ENCODE measurements around the gene PROM2.

The PROM2 gene

GRCh38 chr2:95284886-95285541, 10.8 kb downstream of the PROM2 start:
- no peak for DNase-seq (ENCODE audit: low read depth)

DNA sequence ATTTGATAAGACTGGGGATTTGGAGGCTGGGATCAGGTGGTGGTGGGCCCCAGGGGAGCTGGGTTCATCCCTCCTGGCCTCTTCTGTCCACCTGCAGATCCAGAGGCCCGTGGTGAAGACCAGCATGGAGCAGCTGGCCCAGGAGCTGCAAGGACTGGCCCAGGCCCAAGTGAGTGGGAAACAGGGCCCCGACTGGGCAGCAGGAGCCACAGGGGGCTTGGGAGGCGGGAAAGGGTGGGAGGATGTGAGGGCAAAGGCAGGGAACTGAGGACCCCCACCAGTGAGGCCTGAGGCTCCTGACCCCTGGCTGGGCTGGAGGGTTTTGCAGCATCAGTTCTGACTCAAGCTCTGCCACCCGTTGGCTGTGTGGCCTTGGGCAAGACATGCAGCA, 11.3 kb downstream of the PROM2 start:
- DNase-seq (ENCODE audit: low read depth) = no peak

GRCh38 chr2:95287336-95287735, 13.1 kb downstream of the PROM2 start:
- no peak for DNase-seq (ENCODE audit: low read depth)

GRCh38 chr2:95287806-95288205, 13.6 kb downstream of the PROM2 start:
- no peak for DNase-seq (ENCODE audit: low read depth)

DNA sequence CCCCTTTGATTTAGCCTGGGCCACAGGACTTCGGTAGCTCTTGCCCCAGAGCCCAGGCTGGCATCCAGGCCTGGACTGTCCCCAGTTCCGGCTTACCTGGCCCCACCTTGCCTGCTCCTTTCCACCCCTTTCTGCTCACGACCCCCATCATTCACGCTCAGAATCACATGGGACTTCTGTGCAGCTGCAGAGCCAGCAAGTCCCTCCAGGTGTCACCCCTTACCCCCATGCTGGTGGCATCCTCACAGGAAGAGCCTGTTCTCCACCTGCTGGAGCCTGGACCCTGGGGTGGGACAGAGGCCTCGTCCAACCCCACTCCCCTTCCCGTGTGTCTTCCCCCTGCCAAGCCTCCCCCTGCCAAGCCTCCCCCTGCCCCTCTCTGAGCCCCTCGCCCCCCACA, 15.0 kb downstream of the PROM2 start:
- DNase-seq (ENCODE audit: low read depth) = no peak

GRCh38 chr2:95291222-95291621, 17.0 kb downstream of the PROM2 start:
- no peak for DNase-seq (ENCODE audit: low read depth)

DNA sequence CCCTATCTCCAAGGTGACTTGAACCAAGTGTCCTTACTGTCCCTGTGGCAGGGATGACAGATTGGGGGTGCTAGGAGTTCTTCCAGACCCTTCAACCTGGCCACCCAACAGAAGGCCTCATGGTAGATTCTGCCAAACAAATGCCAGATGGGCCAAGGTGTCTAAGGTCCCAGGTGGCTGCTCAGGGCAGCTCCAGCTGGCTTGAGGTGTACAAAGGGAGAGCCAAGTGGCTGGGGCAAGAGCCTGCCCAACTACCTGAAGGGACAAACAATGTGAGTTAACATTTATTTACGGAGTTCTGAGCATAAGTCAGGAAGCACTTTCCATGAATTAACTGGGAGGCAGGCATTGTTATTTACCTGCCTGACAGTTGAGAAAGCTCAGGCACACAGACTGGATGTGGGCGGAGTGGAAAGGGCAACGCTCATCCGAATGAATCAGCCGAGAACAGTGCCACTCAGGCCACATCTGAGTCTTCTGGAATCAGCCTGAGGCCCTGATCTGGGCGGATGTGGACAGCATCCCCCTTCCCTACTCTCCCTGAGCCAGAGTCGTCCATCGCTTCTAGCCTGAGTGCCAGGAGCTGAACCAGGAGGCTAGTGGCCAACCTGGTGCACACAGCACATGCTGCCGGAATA, 18.5 kb downstream of the PROM2 start:
- no peak for DNase-seq (ENCODE audit: low read depth)

DNA sequence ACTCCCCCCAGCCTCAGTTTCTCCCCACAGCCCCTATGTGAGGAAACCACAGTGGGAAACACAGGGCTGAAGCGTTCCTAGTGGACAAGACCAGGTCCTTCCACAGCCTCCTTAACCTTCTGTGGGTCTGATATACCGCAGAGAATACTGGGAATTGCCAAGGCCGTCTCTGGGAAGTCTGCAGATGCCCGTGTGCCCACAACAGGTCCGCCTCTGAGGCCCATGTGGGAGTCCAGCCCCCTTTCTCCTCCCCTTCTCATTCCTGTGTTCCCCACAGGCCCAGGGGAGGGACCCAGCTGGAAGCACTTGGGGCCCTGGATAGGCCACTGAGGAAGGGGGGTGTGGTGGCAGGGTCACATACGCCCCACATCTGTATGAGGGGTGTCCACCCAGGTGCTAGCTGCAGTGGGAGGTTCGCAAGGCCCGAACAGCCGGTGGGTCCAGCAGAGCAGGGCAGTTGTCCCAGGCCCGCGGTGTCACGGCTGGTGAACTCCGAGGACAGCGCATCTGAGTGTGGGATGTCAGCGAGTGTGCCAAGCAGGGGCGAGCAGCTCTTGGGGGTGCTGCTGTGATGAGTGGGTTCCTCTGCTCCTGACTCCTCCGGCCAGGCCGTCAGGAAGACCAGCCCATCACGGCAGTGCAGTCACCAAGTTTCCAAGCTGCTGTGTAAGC, 20.5 kb downstream of the PROM2 start:
- DNase-seq (ENCODE audit: low read depth) = no peak

GRCh38 chr2:95295376-95295775, 21.1 kb downstream of the PROM2 start:
- DNase-seq (ENCODE audit: low read depth) = no peak

DNA sequence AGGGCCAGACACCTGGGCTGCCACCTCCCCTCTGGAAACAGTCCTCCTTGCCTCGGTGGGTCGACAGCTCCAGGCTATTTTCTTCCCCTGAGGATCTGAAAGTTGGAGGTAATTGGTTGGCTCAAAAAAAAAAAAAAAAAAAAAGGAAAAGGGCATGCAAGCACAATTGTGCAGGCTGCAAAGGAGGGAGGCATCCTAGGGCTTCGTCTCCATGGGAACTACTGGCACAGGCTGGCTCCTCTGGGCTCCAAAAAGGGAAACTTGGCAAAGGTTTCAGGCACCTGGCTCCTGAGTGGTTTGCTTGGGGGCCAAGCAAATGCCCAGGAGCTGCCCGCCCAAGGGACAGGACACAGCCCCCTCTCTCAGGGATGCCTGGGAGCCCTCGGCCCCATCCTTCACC, 21.8 kb downstream of the PROM2 start:
- no peak for DNase-seq (ENCODE audit: low read depth)

DNA sequence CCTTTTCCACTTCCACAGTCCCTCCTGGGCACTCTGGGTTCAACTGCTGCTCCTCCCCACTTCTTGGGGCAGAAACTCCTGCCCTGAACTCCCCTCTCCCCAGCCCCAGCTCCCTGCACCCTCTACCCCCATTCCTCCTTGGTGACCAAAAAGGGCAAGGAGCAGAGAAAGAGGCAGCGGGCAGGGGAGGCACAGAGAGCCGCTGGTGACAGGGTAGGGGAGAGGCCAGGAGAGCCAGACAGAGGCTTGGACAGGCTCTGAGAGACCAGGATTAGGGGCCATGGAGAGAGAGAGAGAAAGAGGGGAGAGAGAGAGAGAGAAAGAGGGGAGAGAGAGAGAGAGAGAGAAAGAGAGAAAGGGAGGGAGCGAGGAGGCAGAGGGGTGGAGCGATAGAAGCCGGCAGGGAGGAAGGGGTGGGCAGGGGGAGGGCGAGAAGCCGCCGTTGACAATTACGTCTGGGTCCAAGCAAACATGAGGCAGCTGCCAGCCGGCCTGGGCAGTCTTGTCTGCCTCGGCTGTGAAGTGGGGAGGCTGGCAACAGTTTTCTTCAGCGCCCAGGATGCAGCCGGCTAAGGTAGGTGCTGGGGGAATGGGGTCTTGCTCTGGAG, 22.7 kb downstream of the PROM2 start, which contains the start of gene KCNIP3:
TSS of gene KCNIP3 (plus strand) at position 468 of the 608 bp plus-strand sequence. CDS start at position 560, 92 bp downstream.
- DNase-seq (ENCODE audit: low read depth) = no peak

DNA sequence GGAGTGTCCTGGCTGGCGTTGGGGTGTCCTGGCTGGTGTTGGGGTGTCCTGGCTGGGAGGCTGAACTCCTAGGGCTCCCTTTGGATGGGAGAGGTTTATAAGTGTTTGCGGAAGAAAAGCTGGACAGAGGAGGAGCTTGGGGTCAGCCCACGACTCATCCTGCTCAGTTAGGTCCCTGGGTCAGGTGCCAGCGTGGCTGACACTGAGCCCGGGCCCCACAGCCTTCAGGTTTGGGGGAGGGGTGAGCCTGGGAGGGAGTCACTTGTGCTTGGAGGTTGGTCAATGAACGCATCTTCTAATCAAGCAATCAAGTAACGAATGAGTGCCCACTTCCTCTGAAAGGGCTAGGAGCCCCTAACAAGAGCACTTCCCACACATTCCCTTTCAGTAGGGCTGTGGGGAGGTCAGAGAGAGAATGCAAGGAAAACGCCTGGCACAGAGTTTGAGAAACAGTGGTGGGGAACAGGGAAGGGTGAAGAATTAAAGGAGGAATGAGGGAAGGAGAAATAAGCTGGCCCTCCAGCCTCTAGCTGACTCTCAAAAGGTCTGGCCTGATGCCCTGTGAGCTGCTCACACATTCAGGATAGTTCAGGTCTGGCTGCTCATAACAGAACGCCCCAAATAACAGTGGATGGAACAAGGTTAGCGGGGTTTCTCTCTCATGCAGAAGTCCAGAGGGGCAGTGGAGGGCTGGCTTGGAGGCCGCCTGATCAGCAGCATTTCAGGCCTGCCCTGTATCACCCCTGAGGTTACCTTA, 23.6 kb downstream of the PROM2 start:
- no peak for DNase-seq (ENCODE audit: low read depth)

- DNase-seq (ENCODE audit: low read depth) = no peak
Observed at GRCh38 chr2:95298486-95299111, 24.4 kb downstream of the PROM2 start.

- DNase-seq (ENCODE audit: low read depth) = no peak
Observed at GRCh38 chr2:95299961-95300360, 25.7 kb downstream of the PROM2 start.

GRCh38 chr2:95300450-95300849, 26.2 kb downstream of the PROM2 start:
- DNase-seq (ENCODE audit: low read depth) = no peak

GRCh38 chr2:95301186-95301585, 26.9 kb downstream of the PROM2 start:
- DNase-seq (ENCODE audit: low read depth) = no peak

- no peak for DNase-seq (ENCODE audit: low read depth)
Observed at GRCh38 chr2:95301876-95302641, 27.8 kb downstream of the PROM2 start.

GRCh38 chr2:95303191-95303919, 29.1 kb downstream of the PROM2 start:
- no peak for DNase-seq (ENCODE audit: low read depth)

- DNase-seq (ENCODE audit: low read depth) = no peak
Observed at GRCh38 chr2:95305380-95306061, 31.3 kb downstream of the PROM2 start.
